Ramos (cell line): Measurements from ENCODE around the gene JPH2.
"Not testable (repeated sequence)": the region's sequence is repeated elsewhere in the genome, so short reads cannot be mapped to it uniquely, and the experiment has no call there.

Source experiments
- in situ Hi-C: fragments of 300-500 bp; cut with MboI; formaldehyde crosslinking; loops from one replicate; pipeline ENCODE4 v1.14.3; 2022; ENCODE audit warnings: low sequenced_read_pairs; ENCODE audit not compliant: unreplicated experiment

JPH2 gene

GRCh38 chr20:44133424-44133823 lies 53.6 kb downstream of the JPH2 start:
- in situ Hi-C loops: no loop called here

GRCh38 chr20:44131704-44132103 lies 55.3 kb downstream of the JPH2 start:
- in situ Hi-C loops: no loop called here

- in situ Hi-C loops: no loop called here
Observed at GRCh38 chr20:44129911-44130718, 56.9 kb downstream of the JPH2 start.

GRCh38 chr20:44129300-44129699 lies 57.7 kb downstream of the JPH2 start:
- in situ Hi-C loops: not testable (repeated sequence)

- in situ Hi-C loops: no loop called here
Observed at GRCh38 chr20:44126445-44126844, 60.5 kb downstream of the JPH2 start.

- in situ Hi-C loops: no loop called here
Observed at GRCh38 chr20:44125332-44126127, 61.5 kb downstream of the JPH2 start.

GRCh38 chr20:44123874-44124535 lies 63.0 kb downstream of the JPH2 start:
- in situ Hi-C loops: no loop called here

- in situ Hi-C loops: no loop called here
Observed at GRCh38 chr20:44123251-44123650, 63.7 kb downstream of the JPH2 start.

GRCh38 chr20:44120676-44121425 lies 66.1 kb downstream of the JPH2 start:
- in situ Hi-C loops: no loop called here

- in situ Hi-C loops: no loop called here
Observed at GRCh38 chr20:44118185-44119033, 68.6 kb downstream of the JPH2 start.

- in situ Hi-C loops: no loop called here
Observed at GRCh38 chr20:44117296-44118184, 69.4 kb downstream of the JPH2 start.

- in situ Hi-C loops: no loop called here
Observed at GRCh38 chr20:44115762-44116644, 71.0 kb downstream of the JPH2 start.

GRCh38 chr20:44115181-44115580 lies 71.8 kb downstream of the JPH2 start:
- in situ Hi-C loops: no loop called here

GRCh38 chr20:44113618-44114376 lies 73.2 kb downstream of the JPH2 start:
- in situ Hi-C loops: no loop called here

GRCh38 chr20:44112889-44113617 lies 73.9 kb downstream of the JPH2 start:
- in situ Hi-C loops: no loop called here

GRCh38 chr20:44112456-44112855 lies 74.5 kb downstream of the JPH2 start:
- in situ Hi-C loops: no loop called here
